ENCODE results near the gene EXOC4. TPM values are rescaled to one million over a fixed set of nuclear protein-coding genes. Genes with fewer than 3 reads are reported as not detected.

Gene EXOC4
- total RNA-seq, 1 experiment from 2014 or later = 75.8 TPM

DNA sequence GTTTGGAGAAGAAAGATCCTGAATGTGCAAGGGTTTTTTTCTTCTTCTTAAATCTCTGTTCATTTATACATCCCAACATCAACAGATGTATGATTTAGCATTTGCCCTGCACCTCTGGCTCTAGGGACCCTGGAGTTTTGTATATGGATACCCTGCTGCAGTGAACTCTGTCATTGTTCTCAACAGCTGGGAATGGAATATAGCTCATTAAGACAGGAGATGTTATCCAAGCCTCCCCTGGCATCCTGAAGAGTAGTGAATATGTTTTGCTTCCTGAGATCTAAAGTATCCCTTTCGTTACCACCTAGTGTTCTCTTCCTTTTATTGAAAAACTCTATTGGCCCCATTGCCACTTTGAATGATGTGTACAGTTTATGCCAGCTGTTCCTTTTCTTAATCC, 275.9 kb downstream of the EXOC4 start:
- WGBS (ENCODE audit: extremely low coverage, insufficient read length, low lambda C conversion rate) = no CpG with 5 or more reads among the region's 1 CpG
- no peak overlapping the region for H4K8ac ChIP-seq (replicated peaks; ENCODE audit: insufficient read length, low read depth, low read length)
- no peak overlapping the region for H3T11ph ChIP-seq (ENCODE audit: low read length)
- Mint-ChIP-seq H3K4me1 (peaks cover 11 to 12% of the 10 kb centered on the region in 2 experiments), H3K27ac (no peak overlapping the region), H3K4me3 (no peak overlapping the region), H3K9me3 (no peaks in the 10 kb centered on the region), H3K27me3 (ENCODE audit: low read depth) (no peaks in the 10 kb centered on the region), H3K36me3 (ENCODE audit: insufficient read depth in 1 of 3, low read depth in 3 of 3) (no peaks in the 10 kb centered on the region)
- H3K18ac ChIP-seq (ENCODE audit: insufficient read length, low read depth, low read length) = no peak overlapping the region
- no peak overlapping the region for H3K14ac ChIP-seq (ENCODE audit: insufficient read depth, low read length)
- no peak overlapping the region for H3K9ac ChIP-seq (ENCODE audit: extremely low read depth, insufficient read length, low read length)
- H2BK20ac ChIP-seq (ENCODE audit: low read depth, low read length, poor library complexity, severe bottlenecking) = no peak overlapping the region
- no peak overlapping the region for H3K56ac ChIP-seq (ENCODE audit: insufficient read length, low read depth, low read length)
- no peak overlapping the region for H3K23ac ChIP-seq (ENCODE audit: insufficient read length, low read depth, low read length)
- no peak overlapping the region for H2BK12ac ChIP-seq (ENCODE audit: insufficient read length, low read depth, low read length)
- no peak overlapping the region for H2BK5ac ChIP-seq (ENCODE audit: insufficient read length, low read length)
- no peak overlapping the region for H3K4me2 ChIP-seq (ENCODE audit: insufficient read depth, insufficient read length, low read length)
- H4K20me1 ChIP-seq (ENCODE audit: control insufficient read depth, insufficient read depth, insufficient read length) = no peaks in the 10 kb centered on the region
- H3K4me1 ChIP-seq (ENCODE audit: insufficient read depth, low read length) = no peaks in the 10 kb centered on the region; the same call in 1 of the 2 replicates
- no peak overlapping the region for H3K4ac ChIP-seq (ENCODE audit: low read depth, low read length)
- H2AFZ ChIP-seq (ENCODE audit: low read length) = no peak overlapping the region
- DNase-seq = no peak
- no peaks in the 10 kb centered on the region for H3K79me2 ChIP-seq (ENCODE audit: insufficient read depth, low read length)
- H3K27ac ChIP-seq (ENCODE audit: insufficient read length, low read depth, low read length) = no peak overlapping the region
- H4K91ac ChIP-seq (ENCODE audit: insufficient read length, low read depth, low read length) = no peak overlapping the region
- H2BK120ac ChIP-seq (ENCODE audit: low read depth, low read length, poor library complexity, severe bottlenecking) = no peak overlapping the region
- no peaks in the 10 kb centered on the region for H3K27me3 ChIP-seq (ENCODE audit: insufficient read depth, low read length)
- H2BK15ac ChIP-seq (ENCODE audit: low read depth, low read length) = no peak overlapping the region
- no peaks in the 10 kb centered on the region for H3K9me3 ChIP-seq (ENCODE audit: control insufficient read depth, low read depth, low read length)
- TF ChIP-seq, protein P1, sequence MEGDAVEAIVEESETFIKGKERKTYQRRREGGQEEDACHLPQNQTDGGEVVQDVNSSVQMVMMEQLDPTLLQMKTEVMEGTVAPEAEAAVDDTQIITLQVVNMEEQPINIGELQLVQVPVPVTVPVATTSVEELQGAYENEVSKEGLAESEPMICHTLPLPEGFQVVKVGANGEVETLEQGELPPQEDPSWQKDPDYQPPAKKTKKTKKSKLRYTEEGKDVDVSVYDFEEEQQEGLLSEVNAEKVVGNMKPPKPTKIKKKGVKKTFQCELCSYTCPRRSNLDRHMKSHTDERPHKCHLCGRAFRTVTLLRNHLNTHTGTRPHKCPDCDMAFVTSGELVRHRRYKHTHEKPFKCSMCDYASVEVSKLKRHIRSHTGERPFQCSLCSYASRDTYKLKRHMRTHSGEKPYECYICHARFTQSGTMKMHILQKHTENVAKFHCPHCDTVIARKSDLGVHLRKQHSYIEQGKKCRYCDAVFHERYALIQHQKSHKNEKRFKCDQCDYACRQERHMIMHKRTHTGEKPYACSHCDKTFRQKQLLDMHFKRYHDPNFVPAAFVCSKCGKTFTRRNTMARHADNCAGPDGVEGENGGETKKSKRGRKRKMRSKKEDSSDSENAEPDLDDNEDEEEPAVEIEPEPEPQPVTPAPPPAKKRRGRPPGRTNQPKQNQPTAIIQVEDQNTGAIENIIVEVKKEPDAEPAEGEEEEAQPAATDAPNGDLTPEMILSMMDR (conservative IDR thresholded peaks at IDR 0.05) = no peak
- H4K5ac ChIP-seq (ENCODE audit: insufficient read length, low read depth, low read length) = no peak overlapping the region
- H3K79me1 ChIP-seq (ENCODE audit: insufficient read depth, low read depth, low read length, poor library complexity, severe bottlenecking) = no peaks in the 10 kb centered on the region
- no peaks in the 10 kb centered on the region for H3K23me2 ChIP-seq (ENCODE audit: insufficient read length, low read depth, low read length, poor library complexity, severe bottlenecking)
- H2AK5ac ChIP-seq (ENCODE audit: insufficient read length, low read length) = no peak overlapping the region
